ENCODE measurements around the gene RIC3. TPM values are rescaled to one million over a fixed set of nuclear protein-coding genes. Genes with fewer than 3 reads are reported as not detected.

Gene RIC3
- total RNA-seq, 1 donor from 2014 or later: 12.9 TPM

GRCh38 chr11:8069771-8070170, 99.1 kb downstream of the RIC3 start:
- Histone ChIP-seq H3K27me3 (no peaks in the 10 kb centered on the region), H3K4me1 (peaks cover 4% of the 10 kb centered on the region), H3K36me3 (no peaks in the 10 kb centered on the region), H3K9me3 (no peaks in the 10 kb centered on the region), H3K27ac (no peak overlapping the region), H3K4me3 (no peak overlapping the region)
- DNase-seq (no peak), ATAC-seq (no peak)
- intact Hi-C loops (cut with DNase I): no loop called here
- no peak for TF ChIP-seq CTCF (IDR thresholded peaks at IDR 0.05)

GRCh38 chr11:8068605-8069221, 100.1 kb downstream of the RIC3 start:
- H3K4me3 ChIP-seq: no peak overlapping the region
- no peaks in the 10 kb centered on the region for H3K9me3 ChIP-seq
- intact Hi-C loops (cut with DNase I): no loop called here
- H3K36me3 ChIP-seq: no peaks in the 10 kb centered on the region
- ATAC-seq: peak; percentile 38
- no peaks in the 10 kb centered on the region for H3K27me3 ChIP-seq
- no peak overlapping the region for H3K27ac ChIP-seq
- H3K4me1 ChIP-seq: peaks cover 4% of the 10 kb centered on the region
- DNase-seq: no peak
- no peak for TF ChIP-seq CTCF (IDR thresholded peaks at IDR 0.05)

DNA sequence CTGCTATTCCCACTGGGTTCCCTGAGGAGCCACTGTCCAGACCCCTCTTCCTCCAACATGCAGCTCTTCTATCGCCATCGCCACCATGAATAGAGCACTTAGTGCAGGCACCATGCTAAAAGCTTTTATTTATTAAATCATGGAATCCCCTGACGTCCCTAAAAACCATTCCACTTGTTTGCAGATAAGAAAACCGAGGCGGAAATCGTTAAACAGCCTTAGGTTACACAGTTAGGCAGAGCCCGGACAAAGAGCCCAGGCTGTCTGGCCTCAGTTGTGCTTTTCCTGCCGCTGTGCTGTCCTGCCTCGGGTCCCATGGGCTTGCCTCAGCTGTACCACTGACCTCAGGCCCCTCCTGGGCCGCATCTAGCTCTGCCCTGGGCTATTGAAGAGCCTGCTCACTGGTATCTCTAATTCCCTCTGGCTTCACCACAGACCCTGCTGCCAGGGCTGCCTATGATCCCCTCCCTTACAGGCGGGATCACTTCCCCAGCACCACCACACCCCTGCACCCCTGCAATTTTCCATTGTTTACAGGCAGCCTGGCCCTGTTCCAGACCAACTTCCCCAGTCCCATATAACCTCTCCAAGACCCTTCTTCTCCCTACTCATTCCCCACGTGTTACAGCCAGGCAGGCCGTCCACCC, 100.8 kb downstream of the RIC3 start:
- H3K36me3 ChIP-seq: no peaks in the 10 kb centered on the region
- TF ChIP-seq CTCF (IDR thresholded peaks at IDR 0.05): no peak
- intact Hi-C loops (cut with DNase I): no loop called here
- no peak overlapping the region for H3K27ac ChIP-seq
- peaks cover 4% of the 10 kb centered on the region for H3K4me1 ChIP-seq
- ATAC-seq (no peak), DNase-seq (no peak)
- H3K4me3 ChIP-seq: no peak overlapping the region
- no peaks in the 10 kb centered on the region for H3K27me3 ChIP-seq
- no peaks in the 10 kb centered on the region for H3K9me3 ChIP-seq

DNA sequence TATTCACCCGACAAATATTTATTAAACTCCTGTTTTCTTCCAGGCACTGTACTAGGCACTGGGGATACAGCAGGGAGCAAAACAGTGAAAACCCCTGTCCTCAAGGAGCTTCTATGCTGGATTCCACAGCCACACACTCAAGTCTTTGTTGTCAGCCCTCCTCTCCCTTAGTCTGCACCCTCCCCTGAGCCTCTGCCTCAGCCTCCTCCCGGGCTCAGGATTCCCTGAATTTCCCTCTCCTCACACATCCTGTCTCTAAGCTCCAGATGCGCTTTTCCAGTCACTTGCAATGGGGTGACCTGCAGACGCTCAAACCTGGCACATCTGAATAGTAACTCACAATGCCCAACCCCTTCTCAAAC, 101.3 kb downstream of the RIC3 start:
- Histone ChIP-seq H3K27me3 (no peaks in the 10 kb centered on the region), H3K27ac (no peak overlapping the region), H3K4me1 (peaks cover 9% of the 10 kb centered on the region), H3K9me3 (no peaks in the 10 kb centered on the region), H3K36me3 (no peaks in the 10 kb centered on the region), H3K4me3 (no peak overlapping the region)
- intact Hi-C loops (cut with DNase I): no loop called here
- DNase-seq: no peak
- no peak for TF ChIP-seq CTCF (IDR thresholded peaks at IDR 0.05)
- ATAC-seq: no peak

DNA sequence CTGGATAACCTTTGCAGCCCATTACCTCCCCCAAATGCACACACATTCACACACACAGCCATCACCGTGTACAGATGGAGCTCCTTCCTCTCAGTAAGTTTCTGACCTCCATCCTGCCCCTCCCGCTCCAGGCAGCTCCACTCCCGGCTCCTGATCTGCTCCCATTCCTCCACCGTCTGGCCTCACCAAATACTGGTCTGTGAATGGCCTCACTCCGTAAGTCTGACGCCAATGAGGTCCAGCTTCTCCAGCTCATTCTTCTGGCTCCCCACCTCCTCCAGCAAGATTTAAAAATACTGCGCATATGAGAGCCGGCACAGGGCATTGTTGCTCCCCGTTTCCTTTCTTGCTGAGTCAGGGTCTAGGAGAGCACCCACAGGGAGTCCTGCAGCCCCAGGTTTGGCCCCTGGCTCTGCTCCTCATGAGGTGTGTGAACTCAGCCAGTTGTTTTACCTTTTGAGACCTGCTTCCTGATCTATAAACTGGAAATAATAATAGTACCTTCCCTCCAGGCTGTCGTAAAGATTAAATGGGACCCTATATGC, 101.8 kb downstream of the RIC3 start:
- no peak for DNase-seq
- H3K4me1 ChIP-seq: peaks cover 11% of the 10 kb centered on the region
- H3K27me3 ChIP-seq: no peaks in the 10 kb centered on the region
- intact Hi-C loops (cut with DNase I): no loop called here
- no peaks in the 10 kb centered on the region for H3K36me3 ChIP-seq
- no peak for ATAC-seq
- H3K27ac ChIP-seq: no peak overlapping the region
- H3K9me3 ChIP-seq: no peaks in the 10 kb centered on the region
- no peak overlapping the region for H3K4me3 ChIP-seq
- TF ChIP-seq CTCF (IDR thresholded peaks at IDR 0.05): no peak
